Suppressor macrophage treated with lipopolysaccharide for 4 hours (primary cell): ENCODE results near the gene RAPGEF1.
"Not testable (repeated sequence)": the region's sequence is repeated elsewhere in the genome, so short reads cannot be mapped to it uniquely, and the experiment has no call there.

ENCODE experiments used
- DNase-seq: peaks from one replicate; pipeline ENCODE4 v3.0.0-alpha.2; 2020

RAPGEF1 gene

GRCh38 chr9:131682261-131682660, 57.6 kb downstream of the RAPGEF1 start:
- DNase-seq = no peak

- DNase-seq = not testable (repeated sequence)
These were observed 58.0 kb downstream of the RAPGEF1 start for GRCh38 chr9:131681826-131682225.

- DNase-seq = not testable (repeated sequence)
These were observed 58.8 kb downstream of the RAPGEF1 start for GRCh38 chr9:131681108-131681507.

GRCh38 chr9:131679261-131680020, 60.4 kb downstream of the RAPGEF1 start:
- no peak for DNase-seq

- peak; percentile 86 for DNase-seq
These were observed 61.3 kb downstream of the RAPGEF1 start for GRCh38 chr9:131678499-131679111.

GRCh38 chr9:131677444-131678180, 62.3 kb downstream of the RAPGEF1 start:
- peak; percentile 70 for DNase-seq

GRCh38 chr9:131677049-131677443, 62.8 kb downstream of the RAPGEF1 start:
- no peak for DNase-seq

GRCh38 chr9:131676431-131676972, 63.4 kb downstream of the RAPGEF1 start:
- no peak for DNase-seq

GRCh38 chr9:131675437-131676022, 64.3 kb downstream of the RAPGEF1 start:
- DNase-seq = no peak

GRCh38 chr9:131674425-131675421, 65.2 kb downstream of the RAPGEF1 start:
- DNase-seq = no peak

GRCh38 chr9:131673531-131673930, 66.3 kb downstream of the RAPGEF1 start:
- DNase-seq = no peak

- no peak for DNase-seq
These were observed 66.8 kb downstream of the RAPGEF1 start for GRCh38 chr9:131673068-131673467.

GRCh38 chr9:131672451-131672850, 67.4 kb downstream of the RAPGEF1 start:
- DNase-seq = peak; percentile 42

- DNase-seq = no peak
These were observed 68.7 kb downstream of the RAPGEF1 start for GRCh38 chr9:131671133-131671520.

GRCh38 chr9:131670247-131671132, 69.4 kb downstream of the RAPGEF1 start:
- DNase-seq = peak; percentile 97

- peak; percentile 57 for DNase-seq
These were observed 70.4 kb downstream of the RAPGEF1 start for GRCh38 chr9:131669269-131670157.

- peak; percentile 82 for DNase-seq
These were observed 71.2 kb downstream of the RAPGEF1 start for GRCh38 chr9:131668439-131669268.

- no peak for DNase-seq
These were observed 71.8 kb downstream of the RAPGEF1 start for GRCh38 chr9:131668057-131668438.

- peak; percentile 95 for DNase-seq
These were observed 72.3 kb downstream of the RAPGEF1 start for GRCh38 chr9:131667576-131667975.
